OCI-LY7 (cell line): ENCODE data around the gene NTRK1.

Experiments
- EZH2phosphoT487 ChIP-seq: fragments of 200-600 bp; sonication (generic); IDR thresholded peaks from 2 replicates; pipeline ENCODE4 v1.6.1; 2018; ENCODE audit warnings: low read depth, borderline replicate concordance, mild to moderate bottlenecking, mixed run types, antibody characterized with exemption, low read length, moderate library complexity, mixed read lengths
- TF ChIP-seq, protein P1 (sequence below): fragments of 200-600 bp; sonication (generic); conservative IDR thresholded peaks from 2 replicates; pipeline ENCODE4 v1.5.1; 2014; ENCODE audit warnings: mild to moderate bottlenecking, antibody characterized with exemption, low read length, moderate library complexity, mixed read lengths

DNA sequence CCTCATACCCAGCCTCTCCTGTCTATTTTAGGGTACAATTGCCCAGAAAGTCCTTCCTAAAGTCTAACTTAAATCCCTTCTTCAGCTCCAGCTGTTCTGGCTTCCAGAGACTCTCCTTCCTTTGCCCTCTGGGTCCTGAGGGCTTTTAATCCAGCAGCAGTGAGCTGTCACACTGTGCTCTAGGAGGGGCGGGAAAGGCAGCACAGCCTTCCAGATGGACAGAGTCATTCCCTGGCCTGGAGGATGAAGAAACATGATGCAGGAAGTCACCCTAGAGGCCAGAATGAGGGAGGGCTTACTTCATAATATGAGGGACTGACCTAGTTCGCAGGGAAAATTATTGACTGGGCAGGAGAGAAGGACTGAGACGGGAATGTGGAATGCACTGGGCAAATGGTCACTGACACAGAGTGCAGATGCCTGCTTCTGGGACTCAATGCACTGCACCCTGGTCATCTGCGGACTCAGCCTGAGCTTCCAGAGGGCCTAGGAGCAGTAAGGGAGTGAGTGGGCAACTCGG lies 45.3 kb upstream of the NTRK1 start:
- TF ChIP-seq, protein P1, sequence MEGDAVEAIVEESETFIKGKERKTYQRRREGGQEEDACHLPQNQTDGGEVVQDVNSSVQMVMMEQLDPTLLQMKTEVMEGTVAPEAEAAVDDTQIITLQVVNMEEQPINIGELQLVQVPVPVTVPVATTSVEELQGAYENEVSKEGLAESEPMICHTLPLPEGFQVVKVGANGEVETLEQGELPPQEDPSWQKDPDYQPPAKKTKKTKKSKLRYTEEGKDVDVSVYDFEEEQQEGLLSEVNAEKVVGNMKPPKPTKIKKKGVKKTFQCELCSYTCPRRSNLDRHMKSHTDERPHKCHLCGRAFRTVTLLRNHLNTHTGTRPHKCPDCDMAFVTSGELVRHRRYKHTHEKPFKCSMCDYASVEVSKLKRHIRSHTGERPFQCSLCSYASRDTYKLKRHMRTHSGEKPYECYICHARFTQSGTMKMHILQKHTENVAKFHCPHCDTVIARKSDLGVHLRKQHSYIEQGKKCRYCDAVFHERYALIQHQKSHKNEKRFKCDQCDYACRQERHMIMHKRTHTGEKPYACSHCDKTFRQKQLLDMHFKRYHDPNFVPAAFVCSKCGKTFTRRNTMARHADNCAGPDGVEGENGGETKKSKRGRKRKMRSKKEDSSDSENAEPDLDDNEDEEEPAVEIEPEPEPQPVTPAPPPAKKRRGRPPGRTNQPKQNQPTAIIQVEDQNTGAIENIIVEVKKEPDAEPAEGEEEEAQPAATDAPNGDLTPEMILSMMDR: no peak
- TF ChIP-seq EZH2phosphoT487: no peak
